ENCODE results near the gene RPS6KB2. TPM values are rescaled to one million over a fixed set of nuclear protein-coding genes. Genes with fewer than 3 reads are reported as not detected.
"Not testable (repeated sequence)": the region's sequence is repeated elsewhere in the genome, so short reads cannot be mapped to it uniquely, and the experiment has no call there.

The RPS6KB2 gene
- total RNA-seq, 4 donors from 2014 or later: 36.9 to 69.3 (median 47.1) TPM

DNA sequence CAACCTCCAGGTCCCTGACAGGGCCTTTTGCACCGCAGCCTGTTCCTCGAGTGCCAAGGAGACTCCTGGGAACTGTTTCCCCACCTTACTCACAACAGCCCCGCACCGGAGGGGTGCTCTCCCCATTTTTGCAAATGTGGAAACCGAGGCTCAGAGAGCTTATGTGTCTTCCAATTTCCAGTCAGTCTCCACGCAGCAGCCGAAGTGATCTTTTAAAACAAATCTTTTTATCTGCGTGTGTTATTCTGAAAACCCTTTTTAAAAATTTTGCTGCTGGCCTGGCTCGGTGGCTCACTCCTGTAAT, 41.2 kb downstream of the RPS6KB2 start:
- no peak for TF ChIP-seq EP300 (IDR thresholded peaks at IDR 0.05)
- TF ChIP-seq, protein P1, sequence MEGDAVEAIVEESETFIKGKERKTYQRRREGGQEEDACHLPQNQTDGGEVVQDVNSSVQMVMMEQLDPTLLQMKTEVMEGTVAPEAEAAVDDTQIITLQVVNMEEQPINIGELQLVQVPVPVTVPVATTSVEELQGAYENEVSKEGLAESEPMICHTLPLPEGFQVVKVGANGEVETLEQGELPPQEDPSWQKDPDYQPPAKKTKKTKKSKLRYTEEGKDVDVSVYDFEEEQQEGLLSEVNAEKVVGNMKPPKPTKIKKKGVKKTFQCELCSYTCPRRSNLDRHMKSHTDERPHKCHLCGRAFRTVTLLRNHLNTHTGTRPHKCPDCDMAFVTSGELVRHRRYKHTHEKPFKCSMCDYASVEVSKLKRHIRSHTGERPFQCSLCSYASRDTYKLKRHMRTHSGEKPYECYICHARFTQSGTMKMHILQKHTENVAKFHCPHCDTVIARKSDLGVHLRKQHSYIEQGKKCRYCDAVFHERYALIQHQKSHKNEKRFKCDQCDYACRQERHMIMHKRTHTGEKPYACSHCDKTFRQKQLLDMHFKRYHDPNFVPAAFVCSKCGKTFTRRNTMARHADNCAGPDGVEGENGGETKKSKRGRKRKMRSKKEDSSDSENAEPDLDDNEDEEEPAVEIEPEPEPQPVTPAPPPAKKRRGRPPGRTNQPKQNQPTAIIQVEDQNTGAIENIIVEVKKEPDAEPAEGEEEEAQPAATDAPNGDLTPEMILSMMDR (IDR thresholded peaks at IDR 0.05): no peak

GRCh38 chr11:67470337-67471002, 42.2 kb downstream of the RPS6KB2 start:
- WGBS, 2 donors: 65 to 76% methylated on average over 8 of the region's 8 CpGs
- H3K27ac ChIP-seq: peak overlapping the region in 2 of 4 donors; percentile 93 to 94
- peaks cover 0 to 42% (median 18%) of the 10 kb centered on the region in 4 donors for H3K4me1 ChIP-seq
- H3K27me3 ChIP-seq: no peaks in the 10 kb centered on the region
- H3K4me3 ChIP-seq: no peak overlapping the region
- H3K36me3 ChIP-seq: peaks cover 0 to 13% (median 0%) of the 10 kb centered on the region in 3 donors
- peak in 1 of 2 donors; percentile 30 for TF ChIP-seq EP300 (IDR thresholded peaks at IDR 0.05)
- no peak for TF ChIP-seq POLR2A (IDR thresholded peaks at IDR 0.05)
- DNase-seq (ENCODE audit: low spot score in 2 of 2): no peak
- no peaks in the 10 kb centered on the region for H3K9me3 ChIP-seq

More for the DNA sequence above, 41.2 kb downstream of the RPS6KB2 start:
- no peak for DNase-seq (ENCODE audit: low spot score in 2 of 2)
- Histone ChIP-seq H3K4me3 (peak overlapping the region; percentile 82 to 98 (median 86)), H3K27me3 (no peaks in the 10 kb centered on the region), H3K4me1 (peaks cover 0 to 49% (median 24%) of the 10 kb centered on the region in 4 donors), H3K36me3 (peaks cover 0 to 13% (median 0%) of the 10 kb centered on the region in 3 donors), H3K27ac (peak overlapping the region; percentile 82 to 94 (median 92)), H3K9me3 (no peaks in the 10 kb centered on the region)
- WGBS, 2 donors: 8 to 9% methylated on average over 9 of the region's 9 CpGs

DNA sequence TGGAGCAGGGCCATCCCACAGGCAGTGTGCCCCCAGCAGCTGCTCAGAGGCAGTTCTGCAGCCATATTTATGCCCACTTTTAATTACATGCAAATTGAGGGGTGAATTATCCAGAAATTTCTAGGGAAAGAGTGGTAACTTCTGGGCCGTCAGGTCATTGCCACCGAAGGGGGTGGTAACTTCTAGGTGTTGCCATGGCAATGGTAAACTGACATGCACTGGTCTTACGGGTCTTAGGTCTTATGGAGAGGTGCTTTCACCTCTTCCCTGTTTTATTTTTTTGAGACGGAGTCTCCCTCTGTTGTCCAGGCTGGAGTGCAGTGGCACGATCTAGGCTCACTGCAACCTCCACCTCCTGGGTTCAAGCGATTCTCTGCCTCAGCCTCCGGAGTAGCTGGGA, 44.6 kb downstream of the RPS6KB2 start:
- no peak overlapping the region for H3K4me3 ChIP-seq
- 79 to 83% methylated on average over 7 of the region's 7 CpGs for WGBS, 2 donors
- no peaks in the 10 kb centered on the region for H3K36me3 ChIP-seq
- DNase-seq (ENCODE audit: low spot score in 2 of 2): no peak
- H3K4me1 ChIP-seq: peaks cover 0 to 21% (median 8%) of the 10 kb centered on the region in 4 donors
- no peak overlapping the region for H3K27ac ChIP-seq
- no peaks in the 10 kb centered on the region for H3K27me3 ChIP-seq
- no peaks in the 10 kb centered on the region for H3K9me3 ChIP-seq
- TF ChIP-seq EP300 (IDR thresholded peaks at IDR 0.05) (no peak), POLR2A (IDR thresholded peaks at IDR 0.05) (no peak)
- TF ChIP-seq, protein P1 (IDR thresholded peaks at IDR 0.05): no peak

DNA sequence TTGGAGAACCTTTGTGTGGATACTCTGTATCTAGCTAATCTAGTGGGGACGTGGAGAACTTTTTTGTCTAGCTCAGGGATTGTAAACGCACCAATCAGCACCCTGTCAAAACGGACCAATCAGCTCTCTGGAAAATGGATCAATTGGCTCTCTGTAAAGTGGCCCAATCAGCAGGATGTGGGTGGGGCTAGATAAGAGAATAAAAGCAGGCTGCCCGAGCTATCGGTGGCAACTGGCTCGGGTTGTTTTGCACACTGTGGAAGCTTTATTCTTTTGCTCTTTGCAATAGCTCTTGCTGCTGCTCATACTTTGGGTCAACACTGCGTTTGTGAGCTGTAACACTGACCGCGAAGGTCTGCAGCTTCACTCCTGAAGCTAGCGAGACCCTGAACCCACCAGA, 48.4 kb downstream of the RPS6KB2 start:
- not testable (repeated sequence) for H3K27ac ChIP-seq; H3K9me3 ChIP-seq; H3K27me3 ChIP-seq; H3K4me3 ChIP-seq; H3K36me3 ChIP-seq; DNase-seq (ENCODE audit: low spot score in 2 of 2); H3K4me1 ChIP-seq
- WGBS, 2 donors: 73 to 75% methylated on average over 10 of the region's 10 CpGs

- DNase-seq (ENCODE audit: low spot score in 2 of 2); H3K9me3 ChIP-seq; H3K36me3 ChIP-seq; H3K4me3 ChIP-seq; H3K27ac ChIP-seq; H3K4me1 ChIP-seq; H3K27me3 ChIP-seq: not testable (repeated sequence)
- 67 to 69% methylated on average over 14 to 15 of the region's 16 CpGs for WGBS, 2 donors
These were observed 49.2 kb downstream of the RPS6KB2 start for GRCh38 chr11:67477344-67478050.

- DNase-seq (ENCODE audit: low spot score in 2 of 2): no peak
- Histone ChIP-seq H3K4me1 (peaks cover 0 to 41% (median 21%) of the 10 kb centered on the region in 4 donors), H3K36me3 (peaks cover 0 to 7% (median under 1%) of the 10 kb centered on the region in 3 donors), H3K4me3 (peak overlapping the region; percentile 33 to 62 (median 54)), H3K9me3 (no peaks in the 10 kb centered on the region), H3K27me3 (no peaks in the 10 kb centered on the region), H3K27ac (peak overlapping the region; percentile 85 to 93 (median 90))
- WGBS, 2 donors: 49 to 51% methylated on average over 19 of the region's 19 CpGs
- TF ChIP-seq EP300 (IDR thresholded peaks at IDR 0.05) (no peak), POLR2A (IDR thresholded peaks at IDR 0.05) (no peak)
- TF ChIP-seq, protein P1 (IDR thresholded peaks at IDR 0.05): no peak
These were observed 54.1 kb downstream of the RPS6KB2 start for GRCh38 chr11:67482275-67482826.
